MM.1S (cell line): ENCODE data around the gene SLC39A1.

Experiments used
- DNase-seq: peaks from one replicate; pipeline ENCODE4 v3.0.0-alpha.2; 2015
- H2AFZ ChIP-seq: fragments of 300-600 bp; sonication (generic); 2 replicates; pipeline ENCODE4 v1.6.0; 2016; ENCODE audit warnings: antibody characterized with exemption, low read length
- H3F3A ChIP-seq: fragments of 300-600 bp; sonication (generic); 2 replicates; pipeline ENCODE4 v1.6.1; 2016; ENCODE audit warnings: mild to moderate bottlenecking, antibody characterized with exemption, low read length, moderate library complexity, mixed read lengths; ENCODE audit not compliant: insufficient read depth
- H3K27ac ChIP-seq: fragments of 300-600 bp; sonication (generic); 2 replicates; pipeline ENCODE4 v1.5.1; 2016; ENCODE audit warnings: mild to moderate bottlenecking, low read length
- H3K27me3 ChIP-seq: fragments of 300-600 bp; sonication (generic); replicated peaks from 2 replicates; pipeline ENCODE4 v1.6.0; 2016; ENCODE audit warnings: low read length; ENCODE audit not compliant: insufficient read depth
- H3K36me3 ChIP-seq: fragments of 300-600 bp; sonication (generic); replicated peaks from 2 replicates; pipeline ENCODE4 v1.6.1; 2016; ENCODE audit warnings: mild to moderate bottlenecking, low read length, mixed read lengths; ENCODE audit not compliant: insufficient read depth
- H3K4me1 ChIP-seq: fragments of 300-600 bp; sonication (generic); 2 replicates; pipeline ENCODE4 v1.6.1; 2016; ENCODE audit warnings: low read length, mixed read lengths
- H3K4me2 ChIP-seq: fragments of 300-600 bp; sonication (generic); 2 replicates; pipeline ENCODE4 v1.6.0; 2016; ENCODE audit warnings: low read depth, low read length
- H3K4me3 ChIP-seq: fragments of 300-600 bp; sonication (generic); 2 replicates; pipeline ENCODE4 v1.5.1; 2016; ENCODE audit warnings: low read length, mixed read lengths
- H3K79me2 ChIP-seq: fragments of 300-600 bp; sonication (generic); 2 replicates; pipeline ENCODE4 v1.6.1; 2016; ENCODE audit warnings: mixed run types, low read length, mixed read lengths
- H3K9ac ChIP-seq: fragments of 300-600 bp; sonication (generic); 2 replicates; pipeline ENCODE4 v1.6.1; 2016; ENCODE audit warnings: low read length, mixed read lengths
- H3K9me2 ChIP-seq: fragments of 300-600 bp; sonication (generic); replicated peaks from 2 replicates; pipeline ENCODE4 v1.6.1; 2016; ENCODE audit warnings: mild to moderate bottlenecking, low read length, mixed read lengths; ENCODE audit not compliant: insufficient read depth
- H3K9me3 ChIP-seq: fragments of 300-600 bp; sonication (generic); replicated peaks from 2 replicates; pipeline ENCODE4 v1.6.1; 2016; ENCODE audit warnings: mild to moderate bottlenecking, low read length, mixed read lengths; ENCODE audit not compliant: insufficient read depth
- H4K20me1 ChIP-seq: fragments of 300-600 bp; sonication (generic); 2 replicates; pipeline ENCODE4 v1.6.1; 2016; ENCODE audit warnings: mild to moderate bottlenecking, low read length, moderate library complexity, mixed read lengths; ENCODE audit not compliant: insufficient read depth
- CTCF ChIP-seq: fragments of 300-600 bp; sonication (generic); IDR thresholded peaks from 2 replicates; pipeline ENCODE4 v1.5.1; 2016; ENCODE audit warnings: antibody characterized with exemption, low read length, mixed read lengths
- EZH2 ChIP-seq: fragments of 300-600 bp; sonication (generic); optimal IDR thresholded peaks from 2 replicates; pipeline ENCODE3; 2017; ENCODE audit warnings: low read depth, mild to moderate bottlenecking, antibody characterized with exemption, low read length, mixed read lengths
- EZH2phosphoT487 ChIP-seq: fragments of 300-600 bp; sonication (generic); IDR thresholded peaks from 2 replicates; pipeline ENCODE4 v1.6.1; 2018; ENCODE audit warnings: antibody characterized with exemption, low read length

Gene SLC39A1

DNA sequence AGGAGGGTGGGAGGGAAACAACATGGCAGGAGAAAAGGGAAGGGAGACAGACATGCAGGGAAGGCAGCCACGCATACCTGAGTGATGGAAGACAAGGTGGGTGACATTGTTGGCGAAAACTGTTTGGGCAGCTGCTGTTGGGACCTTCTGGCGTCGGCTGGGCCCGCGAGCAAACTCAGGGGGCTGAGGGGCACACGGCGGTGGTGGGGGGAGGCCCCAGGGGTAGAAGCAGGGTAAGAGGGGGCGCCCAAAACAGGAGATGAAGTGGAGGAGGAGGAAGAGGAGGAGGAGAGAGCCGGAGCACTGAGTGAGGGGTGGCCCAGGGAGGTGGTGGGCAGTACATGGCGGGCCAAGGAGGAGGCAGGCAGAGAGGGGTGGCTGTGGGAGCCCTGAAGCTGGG is 12.2 kb downstream of the SLC39A1 start:
- Histone ChIP-seq H3K4me2 (no peak overlapping the region), H3K79me2 (peaks cover 36% of the 10 kb centered on the region), H3K27me3 (no peaks in the 10 kb centered on the region), H3K9me2 (no peaks in the 10 kb centered on the region), H3K9ac (no peak overlapping the region), H3K9me3 (no peaks in the 10 kb centered on the region), H3K4me1 (peaks cover 8% of the 10 kb centered on the region), H3K36me3 (0 out of 2 replicates have a peak, but pooled peaks cover 7% of the 10 kb centered on the region), H3K4me3 (no peak overlapping the region), H4K20me1 (no peaks in the 10 kb centered on the region), H3K27ac (no peak overlapping the region), H3F3A (peaks cover 17% of the 10 kb centered on the region), H2AFZ (no peak overlapping the region)
- no peak for TF ChIP-seq CTCF
- no peak for TF ChIP-seq EZH2phosphoT487
- TF ChIP-seq EZH2: no peak
- DNase-seq: no peak

GRCh38 chr1:153946622-153947241 is 16.6 kb downstream of the SLC39A1 start, which contains the start of gene DENND4B:
Gene DENND4B, minus strand, starts transcription at chr1:153946718. Its CDS starts 2,344 bp downstream, at chr1:153944374.
- Histone ChIP-seq H3F3A (peaks cover 28% of the 10 kb centered on the region), H3K27ac (peak within 1 kb of the TSS; percentile 85), H3K9ac (peak within 1 kb of the TSS; percentile 86), H2AFZ (peak within 1 kb of the TSS; percentile 71), H3K9me3 (no peaks in the 10 kb centered on the region), H4K20me1 (no peaks in the 10 kb centered on the region), H3K4me3 (peak within 1 kb of the TSS; percentile 91), H3K27me3 (no peaks in the 10 kb centered on the region), H3K9me2 (no peaks in the 10 kb centered on the region), H3K79me2 (peaks cover 28% of the 10 kb centered on the region), H3K4me2 (peak within 1 kb of the TSS; percentile 89), H3K4me1 (peaks cover 5% of the 10 kb centered on the region), H3K36me3 (0 out of 2 replicates have a peak, but pooled peaks cover 2% of the 10 kb centered on the region)
- DNase-seq: peak; percentile 94
- TF ChIP-seq CTCF (peak; percentile 98), EZH2 (no peak), EZH2phosphoT487 (no peak)

DNA sequence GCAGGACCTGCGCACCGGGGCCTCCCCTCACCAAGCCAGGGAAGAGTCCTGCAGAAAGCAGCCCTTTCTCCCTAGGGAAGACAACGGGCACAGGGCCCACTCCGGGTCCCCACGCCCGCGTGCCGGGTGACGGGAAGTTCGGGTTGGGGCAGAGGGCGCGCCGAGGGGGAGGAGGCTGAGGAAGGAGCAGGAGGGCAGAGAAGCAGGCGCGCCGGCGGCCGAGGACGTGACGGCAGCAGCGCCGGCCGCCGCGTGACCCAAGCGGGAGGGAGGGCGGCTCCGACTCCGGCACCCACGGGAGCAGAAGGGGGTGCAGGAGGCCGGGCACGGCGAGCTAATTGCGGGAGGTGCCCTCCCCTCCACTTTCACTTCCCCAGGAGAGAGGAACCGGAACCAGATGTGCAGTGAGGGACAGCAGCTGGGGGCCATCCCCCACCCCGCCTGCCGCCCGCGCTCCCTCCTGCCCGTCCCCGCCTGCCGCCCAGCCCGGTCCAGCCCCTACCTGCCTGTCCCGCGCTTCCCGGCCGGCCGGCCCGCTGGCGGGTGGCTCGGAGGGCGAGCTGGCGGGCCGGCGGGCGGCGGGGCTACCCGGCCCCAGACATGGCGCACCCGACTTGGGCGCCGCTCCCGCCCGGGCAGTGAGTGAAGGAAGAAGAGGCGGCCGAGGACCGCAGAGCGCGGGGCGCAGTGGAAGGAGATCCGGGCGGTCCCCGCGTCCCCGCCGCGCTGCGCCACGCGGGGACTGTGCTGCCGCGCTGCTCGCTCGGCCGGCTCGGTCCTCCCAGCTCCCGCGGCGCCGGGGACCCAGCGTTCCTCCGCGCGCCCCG is 17.3 kb downstream of the SLC39A1 start:
- Histone ChIP-seq H3K9ac (peak overlapping the region; percentile 86), H3K4me1 (peaks cover 5% of the 10 kb centered on the region), H4K20me1 (no peaks in the 10 kb centered on the region), H3K27ac (peak overlapping the region; percentile 85), H2AFZ (peak overlapping the region; percentile 71), H3F3A (peaks cover 28% of the 10 kb centered on the region), H3K36me3 (no peaks in the 10 kb centered on the region), H3K9me3 (no peaks in the 10 kb centered on the region), H3K4me3 (peak overlapping the region; percentile 91), H3K79me2 (peaks cover 28% of the 10 kb centered on the region), H3K4me2 (peak overlapping the region; percentile 89), H3K27me3 (no peaks in the 10 kb centered on the region), H3K9me2 (no peaks in the 10 kb centered on the region)
- peak; percentile 94 for DNase-seq
- TF ChIP-seq EZH2 (no peak), CTCF (no peak), EZH2phosphoT487 (no peak)
